GM06990 (cell line): ENCODE measurements around the gene SRGAP3.

Experiments
- DNase-seq: peaks from one replicate; pipeline ENCODE4 v3.0.0-alpha.2; 2011; ENCODE audit not compliant: insufficient read length; ENCODE audit errors: extremely low read depth
- H3K27me3 ChIP-seq: replicated peaks from 2 replicates; pipeline ENCODE4 v1.6.0; 2011; ENCODE audit warnings: low read length; ENCODE audit not compliant: control insufficient read depth, insufficient read depth
- H3K36me3 ChIP-seq: 2 replicates; pipeline ENCODE4 v1.5.1; 2011; ENCODE audit warnings: low read length; ENCODE audit not compliant: control insufficient read depth, insufficient read depth
- H3K4me3 ChIP-seq: replicated peaks from 2 replicates; pipeline ENCODE4 v1.5.1; 2011; ENCODE audit warnings: low read depth, mild to moderate bottlenecking, control low read depth, low read length
- TF ChIP-seq, protein P1 (sequence below): IDR thresholded peaks from 2 replicates; pipeline ENCODE4 v1.5.1; 2011; ENCODE audit warnings: low read length, control low read depth, mild to moderate bottlenecking, inconsistent platforms; ENCODE audit not compliant: insufficient read depth, poor library complexity, severe bottlenecking

The SRGAP3 gene

DNA sequence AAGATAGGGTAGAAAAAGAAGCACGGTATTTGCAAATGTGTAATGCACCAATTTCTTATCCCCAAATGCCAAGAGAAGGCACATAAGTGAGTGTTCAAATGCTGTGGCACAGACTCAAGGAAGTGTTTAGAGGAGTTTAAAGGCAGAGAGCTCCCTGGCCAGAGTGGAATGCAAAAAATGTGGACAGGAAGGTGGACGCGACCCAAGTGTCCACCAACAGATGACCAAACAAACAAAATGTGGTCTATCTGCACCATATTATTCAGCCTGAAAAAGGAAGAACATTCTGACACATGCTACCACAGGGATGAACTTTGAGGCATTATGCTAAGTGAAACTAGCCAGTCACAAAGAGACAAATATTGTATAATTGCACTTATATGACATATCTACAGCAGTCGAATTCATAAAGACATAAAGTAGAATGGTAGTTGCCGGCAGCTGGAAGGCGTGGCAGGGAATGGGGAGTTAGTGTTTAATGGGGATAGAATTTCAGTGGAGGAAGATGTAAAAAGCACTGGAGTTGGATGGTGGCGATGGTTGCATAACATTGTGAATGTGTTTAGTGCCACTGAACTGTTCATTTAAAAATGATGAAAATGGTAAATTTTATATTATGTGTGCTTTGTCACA lies 126.6 kb downstream of the SRGAP3 start:
- TF ChIP-seq, protein P1, sequence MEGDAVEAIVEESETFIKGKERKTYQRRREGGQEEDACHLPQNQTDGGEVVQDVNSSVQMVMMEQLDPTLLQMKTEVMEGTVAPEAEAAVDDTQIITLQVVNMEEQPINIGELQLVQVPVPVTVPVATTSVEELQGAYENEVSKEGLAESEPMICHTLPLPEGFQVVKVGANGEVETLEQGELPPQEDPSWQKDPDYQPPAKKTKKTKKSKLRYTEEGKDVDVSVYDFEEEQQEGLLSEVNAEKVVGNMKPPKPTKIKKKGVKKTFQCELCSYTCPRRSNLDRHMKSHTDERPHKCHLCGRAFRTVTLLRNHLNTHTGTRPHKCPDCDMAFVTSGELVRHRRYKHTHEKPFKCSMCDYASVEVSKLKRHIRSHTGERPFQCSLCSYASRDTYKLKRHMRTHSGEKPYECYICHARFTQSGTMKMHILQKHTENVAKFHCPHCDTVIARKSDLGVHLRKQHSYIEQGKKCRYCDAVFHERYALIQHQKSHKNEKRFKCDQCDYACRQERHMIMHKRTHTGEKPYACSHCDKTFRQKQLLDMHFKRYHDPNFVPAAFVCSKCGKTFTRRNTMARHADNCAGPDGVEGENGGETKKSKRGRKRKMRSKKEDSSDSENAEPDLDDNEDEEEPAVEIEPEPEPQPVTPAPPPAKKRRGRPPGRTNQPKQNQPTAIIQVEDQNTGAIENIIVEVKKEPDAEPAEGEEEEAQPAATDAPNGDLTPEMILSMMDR, result no peak
- H3K27me3 ChIP-seq, result no peaks in the 10 kb centered on the region
- no peak overlapping the region for H3K4me3 ChIP-seq
- no peak for DNase-seq
- no peaks in the 10 kb centered on the region for H3K36me3 ChIP-seq

- Histone ChIP-seq H3K4me3 (no peak overlapping the region), H3K27me3 (no peaks in the 10 kb centered on the region), H3K36me3 (no peaks in the 10 kb centered on the region)
- TF ChIP-seq, protein P1, result no peak
- DNase-seq, result no peak
These were observed 128.0 kb downstream of the SRGAP3 start for GRCh38 chr3:9121366-9122001.

GRCh38 chr3:9119331-9119730 lies 130.1 kb downstream of the SRGAP3 start:
- no peak for DNase-seq
- no peaks in the 10 kb centered on the region for H3K36me3 ChIP-seq
- H3K27me3 ChIP-seq, result no peaks in the 10 kb centered on the region
- no peak overlapping the region for H3K4me3 ChIP-seq
- TF ChIP-seq, protein P1, result no peak

- H3K27me3 ChIP-seq, result no peaks in the 10 kb centered on the region
- TF ChIP-seq, protein P1, result no peak
- no peak overlapping the region for H3K4me3 ChIP-seq
- H3K36me3 ChIP-seq, result no peaks in the 10 kb centered on the region
- no peak for DNase-seq
These were observed 131.2 kb downstream of the SRGAP3 start for GRCh38 chr3:9118222-9118621.

DNA sequence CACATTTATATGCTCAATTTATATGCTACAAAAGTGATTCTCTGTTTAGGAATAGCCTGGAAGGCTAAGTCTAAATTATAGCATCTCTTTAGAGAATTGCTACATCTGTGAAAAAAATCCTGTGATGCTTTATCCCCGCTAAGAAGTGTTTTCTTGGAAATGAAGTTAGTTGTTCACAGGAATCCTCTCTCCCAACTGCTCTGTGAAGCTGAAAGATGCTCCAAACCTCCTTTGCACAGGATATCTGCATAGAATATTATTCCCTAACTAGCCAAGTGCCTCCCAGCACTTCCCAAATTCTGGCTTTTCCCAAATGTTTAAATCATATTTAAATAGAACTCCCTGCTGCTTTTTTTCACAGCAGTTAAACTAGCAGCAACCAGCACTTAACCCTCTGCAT lies 132.2 kb downstream of the SRGAP3 start:
- TF ChIP-seq, protein P1, result no peak
- no peak for DNase-seq
- Histone ChIP-seq H3K4me3 (no peak overlapping the region), H3K27me3 (no peaks in the 10 kb centered on the region), H3K36me3 (no peaks in the 10 kb centered on the region)

GRCh38 chr3:9116336-9116735 lies 133.1 kb downstream of the SRGAP3 start:
- no peak for DNase-seq
- TF ChIP-seq, protein P1, result no peak
- Histone ChIP-seq H3K4me3 (no peak overlapping the region), H3K27me3 (no peaks in the 10 kb centered on the region), H3K36me3 (no peaks in the 10 kb centered on the region)
